Dermis blood vessel endothelial cell (primary cell): Measurements from ENCODE around the gene SMIM41. TPM values are rescaled to one million over a fixed set of nuclear protein-coding genes. Genes with fewer than 3 reads are reported as not detected.

Experiments used
- DNase-seq: peaks from one replicate; pipeline ENCODE4 v3.0.0; 2010
- total RNA-seq: library from RNA; depleted of rRNA; stranded (reverse); fragments of >200 nt; gene quantifications from 2 replicates; pipeline ENCODE4 v1.2.3, GENCODE V29; 2014

Gene SMIM41
- total RNA-seq, 1 donor from 2014 or later = not detected

- no peak for DNase-seq
Measured at GRCh38 chr12:52147964-52148463, 68.5 kb downstream of the SMIM41 start.

GRCh38 chr12:52148464-52149181, 69.1 kb downstream of the SMIM41 start:
- DNase-seq = no peak

DNA sequence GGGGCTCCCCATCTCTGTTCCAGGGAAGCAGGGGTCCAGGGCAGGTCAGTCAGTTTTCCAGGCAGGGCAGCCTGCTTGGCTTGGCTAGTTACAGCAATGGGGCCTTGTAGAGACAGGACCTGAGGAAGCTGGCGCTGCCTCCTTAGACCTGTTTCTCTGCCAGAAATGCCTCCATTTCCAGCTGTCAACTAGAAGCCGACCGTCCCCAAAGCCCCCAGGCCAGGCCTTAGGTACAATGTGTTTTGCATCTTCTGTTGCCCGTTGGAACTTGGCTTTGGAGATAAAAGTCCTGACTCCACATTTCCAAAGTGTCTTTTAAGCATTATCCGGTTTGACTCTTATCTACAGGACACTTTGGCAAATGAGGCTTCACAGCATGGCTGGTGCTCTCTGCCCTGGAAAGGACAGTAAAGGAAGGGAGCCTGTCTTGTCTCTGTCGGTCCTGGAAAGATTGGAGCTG, 69.7 kb downstream of the SMIM41 start:
- DNase-seq = no peak

DNA sequence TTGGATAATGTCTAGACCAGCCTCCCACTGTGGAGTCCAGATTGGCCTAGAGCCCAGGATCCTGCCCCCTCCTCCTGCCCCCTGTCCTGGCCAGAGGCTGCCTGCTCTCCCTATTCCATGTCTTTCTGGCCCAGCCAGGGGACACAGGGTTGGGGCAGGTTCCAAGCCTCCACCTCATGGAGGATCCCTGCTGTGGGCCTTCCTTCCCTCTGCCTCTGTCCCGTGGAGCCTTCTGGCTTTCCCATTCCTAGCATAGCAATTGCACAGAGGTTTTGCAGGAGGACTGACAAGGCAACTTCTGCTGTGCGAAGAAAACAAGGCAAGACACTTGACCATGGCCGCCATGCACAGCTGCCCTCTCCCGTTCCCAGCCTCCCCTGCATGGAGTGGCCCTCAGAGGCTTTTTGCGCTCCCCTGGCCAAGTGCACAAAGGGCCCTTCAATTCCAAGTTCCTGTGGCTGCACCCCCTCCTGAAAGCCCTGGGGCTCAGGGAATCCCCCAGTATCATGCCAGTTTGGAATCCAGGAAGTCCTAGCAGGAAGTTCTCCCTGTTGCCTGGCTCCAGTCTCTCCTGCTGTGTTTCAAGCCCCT, 70.2 kb downstream of the SMIM41 start:
- no peak for DNase-seq

DNA sequence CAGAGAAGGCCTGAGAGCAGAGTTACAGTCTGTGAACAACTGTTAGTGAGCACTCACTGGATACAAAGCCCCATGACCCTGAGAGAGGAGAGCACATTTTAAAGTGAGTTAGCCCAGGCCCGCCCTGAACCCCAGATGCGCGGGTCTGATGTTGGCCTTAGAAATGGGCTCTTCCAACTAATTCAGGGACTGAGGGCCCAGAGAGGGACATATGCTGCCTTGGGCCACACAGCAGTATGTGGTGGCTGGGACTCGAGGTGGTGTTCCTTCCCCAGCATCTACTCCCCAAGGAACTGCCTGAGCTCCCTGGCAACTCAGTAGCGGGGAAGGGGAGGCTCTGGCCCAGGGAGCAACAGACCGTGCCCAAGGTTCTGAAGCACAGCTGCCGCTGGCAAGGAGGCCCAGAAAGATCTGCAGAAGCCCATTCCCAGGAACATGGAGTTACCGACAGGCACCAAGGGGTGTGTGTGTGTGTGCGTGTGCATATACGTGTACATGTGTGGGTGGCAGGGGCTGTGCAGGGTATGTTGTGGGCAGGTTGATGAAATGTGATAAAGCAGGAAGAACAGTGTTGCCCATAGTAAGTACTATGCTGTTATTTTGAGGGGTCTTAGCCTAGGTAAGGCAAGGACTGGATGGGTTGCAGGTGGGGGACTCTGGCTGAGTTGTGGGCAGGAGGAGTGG, 71.8 kb downstream of the SMIM41 start:
- no peak for DNase-seq

DNA sequence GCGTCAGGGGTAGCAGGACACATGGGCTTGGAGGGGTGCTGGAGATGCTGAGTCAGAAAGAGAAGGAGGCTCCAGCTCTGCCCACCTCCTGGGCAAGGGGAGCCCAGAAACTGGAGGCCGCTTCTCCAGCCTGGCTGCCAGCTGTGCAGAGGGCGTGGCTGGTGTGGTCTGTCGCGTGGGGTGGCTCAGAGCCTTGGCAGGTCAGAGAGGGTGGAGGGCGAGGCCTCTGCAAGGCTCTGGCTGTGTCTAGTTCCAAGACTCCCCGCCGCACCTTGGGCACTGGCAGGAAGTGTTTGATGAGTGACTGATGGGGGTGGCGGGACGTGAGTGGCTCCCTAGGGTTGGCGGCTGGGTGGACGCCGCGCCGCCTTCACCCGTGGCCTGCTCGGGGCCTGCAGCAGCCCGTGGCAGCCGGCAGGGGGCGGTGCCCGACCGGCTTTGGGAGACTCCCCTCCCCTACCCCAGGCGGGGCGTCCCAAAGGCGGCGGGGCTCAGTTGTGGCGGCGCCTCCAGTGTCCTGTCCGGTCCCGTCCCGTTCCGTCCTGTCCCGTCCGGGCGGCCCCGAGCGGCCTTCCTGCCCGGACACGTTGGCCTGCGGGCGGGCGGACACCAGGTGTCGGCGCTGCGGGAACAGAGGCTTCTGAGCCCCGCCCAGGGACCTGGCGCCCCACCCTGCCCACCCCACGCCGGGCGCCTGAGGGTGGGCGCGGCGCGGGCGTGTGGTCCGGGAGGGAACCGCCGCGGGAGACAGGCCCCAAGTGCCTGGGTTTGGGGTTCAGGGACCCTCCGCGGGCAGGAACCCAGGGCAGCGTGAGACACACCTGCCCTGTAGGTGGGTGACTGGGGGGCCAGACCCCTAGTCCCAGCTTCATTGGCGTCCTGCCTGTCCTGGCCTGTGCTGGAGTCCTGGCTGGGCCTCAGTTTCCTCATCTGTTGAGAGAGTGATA, 72.6 kb downstream of the SMIM41 start:
- peak; percentile 76 for DNase-seq

- no peak for DNase-seq
Measured at GRCh38 chr12:52152905-52153317, 73.4 kb downstream of the SMIM41 start.

GRCh38 chr12:52155048-52155868, 75.8 kb downstream of the SMIM41 start:
- no peak for DNase-seq

GRCh38 chr12:52156311-52156710, 76.8 kb downstream of the SMIM41 start:
- DNase-seq = no peak

GRCh38 chr12:52156757-52157565, 77.5 kb downstream of the SMIM41 start:
- peak; percentile 83 for DNase-seq

DNA sequence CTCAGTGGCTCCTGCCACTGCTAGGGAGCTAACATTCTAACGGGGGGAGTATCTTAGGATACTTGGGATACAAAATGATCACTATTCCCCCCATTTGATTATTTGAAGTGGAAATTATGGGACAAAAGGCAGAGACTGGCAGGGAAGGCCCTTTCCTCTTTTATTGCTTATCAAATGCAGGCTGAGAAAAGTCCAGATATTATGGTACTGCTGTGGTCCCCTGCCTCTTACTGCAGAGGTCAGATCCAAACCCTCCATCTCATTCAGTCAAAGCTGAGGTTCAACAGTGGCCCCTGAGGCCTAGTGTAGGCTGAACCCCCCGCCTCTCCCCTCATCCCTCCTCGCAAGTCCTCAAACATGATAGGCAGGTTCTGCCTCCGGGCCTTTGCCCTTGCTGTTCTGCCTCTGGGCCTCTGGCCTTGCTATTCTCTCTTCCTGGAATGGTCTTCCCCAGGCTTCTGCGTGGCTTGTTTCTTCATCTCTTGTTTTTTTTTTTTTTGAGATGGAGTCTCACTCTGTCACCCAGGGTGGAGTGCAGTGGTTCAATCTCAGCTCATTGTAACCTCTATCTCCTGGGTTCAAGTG, 78.2 kb downstream of the SMIM41 start:
- DNase-seq = no peak

Other genes with a start within 250 kb of the SMIM41 start
- gene FIGNL2, start 231.0 kb upstream of the SMIM41 start, total RNA-seq = 0.74 and 1.2 TPM in 2 replicates
- gene ANKRD33, start 191.6 kb upstream of the SMIM41 start, total RNA-seq = 0.19 TPM in 1 of 2 replicates, not detected in the other
- 680 and 721 TPM in 2 replicates for gene ACVRL1, start 172.2 kb upstream of the SMIM41 start, total RNA-seq
- 9.9 and 17.4 TPM in 2 replicates for gene ACVR1B, start 128.0 kb upstream of the SMIM41 start, total RNA-seq
- gene TAMALIN, start 72.8 kb upstream of the SMIM41 start, total RNA-seq = 35.0 and 49.2 TPM in 2 replicates
- gene NR4A1, start 28.3 kb upstream of the SMIM41 start, total RNA-seq = 0.70 and 3.1 TPM in 2 replicates
- gene ATG101, start 9.7 kb upstream of the SMIM41 start, total RNA-seq = 55.1 and 79.6 TPM in 2 replicates
- 0.17 and 1.2 TPM in 2 replicates for gene KRT80, start 112.3 kb downstream of the SMIM41 start, total RNA-seq
- gene KRT7, start 153.5 kb downstream of the SMIM41 start, total RNA-seq = 19.2 and 53.6 TPM in 2 replicates
- not detected in 2 replicates for gene KRT86, start 194.9 kb downstream of the SMIM41 start, total RNA-seq
- 0.05 TPM in 1 of 2 replicates, not detected in the other for gene KRT81, start 211.8 kb downstream of the SMIM41 start, total RNA-seq
- gene KRT83, start 241.7 kb downstream of the SMIM41 start, total RNA-seq = not detected in 2 replicates